Measurements from ENCODE around the gene A4GALT. TPM values are rescaled to one million over a fixed set of nuclear protein-coding genes. Genes with fewer than 3 reads are reported as not detected.

A4GALT gene
- total and polyA plus RNA-seq, 2 of the 13 experiments (the other 11 are each of a cell fraction or from before 2014, with no cell fraction given): 0.09 to 1.1 TPM

DNA sequence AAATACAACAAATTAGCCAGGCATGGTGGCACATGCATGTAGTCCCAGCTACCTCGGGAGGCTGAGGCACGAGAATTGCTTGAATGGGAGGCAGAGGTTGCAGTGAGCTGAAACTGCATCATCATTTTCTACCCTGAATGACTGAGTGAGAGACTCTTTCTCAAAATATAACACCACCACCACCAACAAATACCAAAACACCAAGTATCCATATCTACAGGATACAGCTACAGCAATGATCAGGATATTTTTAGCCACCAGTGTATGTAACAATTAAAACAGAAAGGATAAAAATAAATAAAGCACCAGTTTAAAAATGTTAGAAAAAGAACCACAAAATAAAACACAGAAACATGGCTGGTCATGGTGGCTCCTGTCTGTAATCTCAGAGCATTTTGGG is 13.2 kb downstream of the A4GALT start:
- H3K4me1 ChIP-seq (ENCODE audit: insufficient read depth, low read length): peaks cover 17% of the 10 kb centered on the region
- no TSS peak for BruUV-seq (replicated peaks)
- 47% methylated on average over 2 of the region's 2 CpGs for WGBS (ENCODE audit: low lambda C conversion rate)
- ATAC-seq (no peak), DNase-seq (ENCODE audit: low spot score) (no peak), FAIRE-seq (no peak)
- POLR2A ChIA-PET: no interaction called here
- H3K36me3 ChIP-seq (replicated peaks in 1 of 2; ENCODE audit: control insufficient read depth in 1 of 2, insufficient read depth in 2 of 2, low read length in 2 of 2): no peaks in the 10 kb centered on the region
- in situ Hi-C loops (cut with HindIII; ENCODE audit: extremely low pct_ligation_motif_present, low pct_unique_long_range_greater_than_20kb) (no loop called here), intact Hi-C loops (cut with micrococcal nuclease; ENCODE audit: unreplicated experiment) (no loop called here)
- H3K9me3 ChIP-seq (ENCODE audit: low read length): no peaks in the 10 kb centered on the region
- no peak overlapping the region for H3K4me3 ChIP-seq (replicated peaks in 1 of 3; ENCODE audit: insufficient read depth in 1 of 3, low read depth in 2 of 3, low read length in 3 of 3)
- TF ChIP-seq MYC (CRISPR knock-in tag; IDR thresholded peaks at IDR 0.05; ENCODE audit: borderline replicate concordance) (no peak), ZNF629 (CRISPR knock-in tag; conservative IDR thresholded peaks at IDR 0.05) (no peak), ATF7-NPFF (CRISPR knock-in tag; IDR thresholded peaks at IDR 0.05; ENCODE audit: low read depth) (no peak)
- CTCF ChIA-PET (ENCODE audit: low intra/inter-chr PET ratio, low total read pairs): no interaction called here
- H3K9ac ChIP-seq (ENCODE audit: insufficient read depth, low read depth, low read length): no peak overlapping the region
- no peak overlapping the region for H3K27ac ChIP-seq (ENCODE audit: extremely low read length, insufficient read depth, low read length)
- H3K79me2 ChIP-seq (ENCODE audit: insufficient read depth, low read length): no peaks in the 10 kb centered on the region
- no peak overlapping the region for H2AFZ ChIP-seq (ENCODE audit: low read length)
- peaks cover 0 to 1% of the 10 kb centered on the region in 2 experiments; a peak in 2 of 5 replicates for H3K27me3 ChIP-seq (ENCODE audit: control insufficient read depth in 1 of 2, insufficient read depth in 2 of 2, low read length in 2 of 2)
- no peak overlapping the region for H3K4me2 ChIP-seq (ENCODE audit: low read depth, low read length)
- no peaks in the 10 kb centered on the region for H4K20me1 ChIP-seq (ENCODE audit: insufficient read depth, low read length)

DNA sequence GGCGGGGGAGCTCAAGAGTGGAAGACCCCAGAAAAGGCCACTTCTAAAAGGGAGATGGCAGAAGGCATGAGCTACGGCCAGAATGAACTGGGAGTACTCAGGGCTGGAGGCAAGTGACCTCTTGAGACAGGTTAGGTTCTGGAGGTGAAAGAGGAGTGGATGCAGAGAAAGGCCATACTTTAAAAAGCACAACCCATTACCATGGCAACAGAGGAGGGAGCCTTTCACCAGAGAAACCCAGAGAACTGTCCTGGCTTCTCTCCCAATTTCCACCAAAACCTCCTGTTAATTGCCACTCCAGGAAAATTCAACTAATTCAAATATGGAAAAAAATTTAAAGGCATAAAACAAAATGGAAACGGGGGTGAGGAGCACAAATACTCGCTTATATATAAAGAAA is 15.8 kb downstream of the A4GALT start:
- Histone ChIP-seq H3K9me3 (ENCODE audit: low read length) (no peaks in the 10 kb centered on the region), H3K79me2 (ENCODE audit: insufficient read depth, low read length) (no peaks in the 10 kb centered on the region), H3K4me3 (replicated peaks in 1 of 3; ENCODE audit: insufficient read depth in 1 of 3, low read depth in 2 of 3, low read length in 3 of 3) (no peak overlapping the region), H2AFZ (ENCODE audit: low read length) (no peak overlapping the region), H3K9ac (ENCODE audit: insufficient read depth, low read depth, low read length) (no peak overlapping the region), H3K4me2 (ENCODE audit: low read depth, low read length) (no peak overlapping the region), H3K4me1 (ENCODE audit: insufficient read depth, low read length) (no peaks in the 10 kb centered on the region), H3K27me3 (ENCODE audit: control insufficient read depth in 1 of 2, insufficient read depth in 2 of 2, low read length in 2 of 2) (peaks cover 6 to 12% of the 10 kb centered on the region in 2 experiments; a peak in 3 of 5 replicates), H3K36me3 (replicated peaks in 1 of 2; ENCODE audit: control insufficient read depth in 1 of 2, insufficient read depth in 2 of 2, low read length in 2 of 2) (no peaks in the 10 kb centered on the region), H3K27ac (ENCODE audit: extremely low read length, insufficient read depth, low read length) (no peak overlapping the region), H4K20me1 (ENCODE audit: insufficient read depth, low read length) (no peaks in the 10 kb centered on the region)
- in situ Hi-C loops (cut with HindIII; ENCODE audit: extremely low pct_ligation_motif_present, low pct_unique_long_range_greater_than_20kb) (no loop called here), intact Hi-C loops (cut with micrococcal nuclease; ENCODE audit: unreplicated experiment) (no loop called here)
- no peak for DNase-seq (ENCODE audit: low spot score)
- no peak for ATAC-seq
- FAIRE-seq: no peak
- ChIA-PET CTCF (ENCODE audit: low intra/inter-chr PET ratio, low total read pairs) (no interaction called here), POLR2A (no interaction called here)
- BruUV-seq (replicated peaks): no TSS peak
- WGBS (ENCODE audit: low lambda C conversion rate): 44% methylated on average over 4 of the region's 4 CpGs
- TF ChIP-seq GATAD2A (CRISPR knock-in tag; IDR thresholded peaks at IDR 0.05): no peak
- TF ChIP-seq IRF2 (CRISPR knock-in tag; IDR thresholded peaks at IDR 0.05): no peak
- no peak for TF ChIP-seq NAIF1 (CRISPR knock-in tag; IDR thresholded peaks at IDR 0.05; ENCODE audit: borderline replicate concordance)
- TF ChIP-seq ZNF652 (CRISPR knock-in tag; IDR thresholded peaks at IDR 0.05; ENCODE audit: borderline replicate concordance, low read depth): no peak
- TF ChIP-seq, protein P1, sequence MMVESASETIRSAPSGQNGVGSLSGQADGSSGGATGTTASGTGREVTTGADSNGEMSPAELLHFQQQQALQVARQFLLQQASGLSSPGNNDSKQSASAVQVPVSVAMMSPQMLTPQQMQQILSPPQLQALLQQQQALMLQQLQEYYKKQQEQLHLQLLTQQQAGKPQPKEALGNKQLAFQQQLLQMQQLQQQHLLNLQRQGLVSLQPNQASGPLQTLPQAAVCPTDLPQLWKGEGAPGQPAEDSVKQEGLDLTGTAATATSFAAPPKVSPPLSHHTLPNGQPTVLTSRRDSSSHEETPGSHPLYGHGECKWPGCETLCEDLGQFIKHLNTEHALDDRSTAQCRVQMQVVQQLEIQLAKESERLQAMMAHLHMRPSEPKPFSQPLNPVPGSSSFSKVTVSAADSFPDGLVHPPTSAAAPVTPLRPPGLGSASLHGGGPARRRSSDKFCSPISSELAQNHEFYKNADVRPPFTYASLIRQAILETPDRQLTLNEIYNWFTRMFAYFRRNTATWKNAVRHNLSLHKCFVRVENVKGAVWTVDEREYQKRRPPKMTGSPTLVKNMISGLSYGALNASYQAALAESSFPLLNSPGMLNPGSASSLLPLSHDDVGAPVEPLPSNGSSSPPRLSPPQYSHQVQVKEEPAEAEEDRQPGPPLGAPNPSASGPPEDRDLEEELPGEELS (CRISPR knock-in tag; IDR thresholded peaks at IDR 0.05): no peak
- TF ChIP-seq, protein P2, sequence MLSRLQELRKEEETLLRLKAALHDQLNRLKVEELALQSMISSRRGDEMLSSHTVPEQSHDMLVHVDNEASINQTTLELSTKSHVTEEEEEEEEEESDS (CRISPR knock-in tag; IDR thresholded peaks at IDR 0.05; ENCODE audit: borderline replicate concordance): no peak
- TF ChIP-seq, protein P3, sequence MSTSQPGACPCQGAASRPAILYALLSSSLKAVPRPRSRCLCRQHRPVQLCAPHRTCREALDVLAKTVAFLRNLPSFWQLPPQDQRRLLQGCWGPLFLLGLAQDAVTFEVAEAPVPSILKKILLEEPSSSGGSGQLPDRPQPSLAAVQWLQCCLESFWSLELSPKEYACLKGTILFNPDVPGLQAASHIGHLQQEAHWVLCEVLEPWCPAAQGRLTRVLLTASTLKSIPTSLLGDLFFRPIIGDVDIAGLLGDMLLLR (CRISPR knock-in tag; IDR thresholded peaks at IDR 0.05): no peak
- TF ChIP-seq ZNF782 (CRISPR knock-in tag; IDR thresholded peaks at IDR 0.05; ENCODE audit: borderline replicate concordance): no peak
- TF ChIP-seq, protein P4, sequence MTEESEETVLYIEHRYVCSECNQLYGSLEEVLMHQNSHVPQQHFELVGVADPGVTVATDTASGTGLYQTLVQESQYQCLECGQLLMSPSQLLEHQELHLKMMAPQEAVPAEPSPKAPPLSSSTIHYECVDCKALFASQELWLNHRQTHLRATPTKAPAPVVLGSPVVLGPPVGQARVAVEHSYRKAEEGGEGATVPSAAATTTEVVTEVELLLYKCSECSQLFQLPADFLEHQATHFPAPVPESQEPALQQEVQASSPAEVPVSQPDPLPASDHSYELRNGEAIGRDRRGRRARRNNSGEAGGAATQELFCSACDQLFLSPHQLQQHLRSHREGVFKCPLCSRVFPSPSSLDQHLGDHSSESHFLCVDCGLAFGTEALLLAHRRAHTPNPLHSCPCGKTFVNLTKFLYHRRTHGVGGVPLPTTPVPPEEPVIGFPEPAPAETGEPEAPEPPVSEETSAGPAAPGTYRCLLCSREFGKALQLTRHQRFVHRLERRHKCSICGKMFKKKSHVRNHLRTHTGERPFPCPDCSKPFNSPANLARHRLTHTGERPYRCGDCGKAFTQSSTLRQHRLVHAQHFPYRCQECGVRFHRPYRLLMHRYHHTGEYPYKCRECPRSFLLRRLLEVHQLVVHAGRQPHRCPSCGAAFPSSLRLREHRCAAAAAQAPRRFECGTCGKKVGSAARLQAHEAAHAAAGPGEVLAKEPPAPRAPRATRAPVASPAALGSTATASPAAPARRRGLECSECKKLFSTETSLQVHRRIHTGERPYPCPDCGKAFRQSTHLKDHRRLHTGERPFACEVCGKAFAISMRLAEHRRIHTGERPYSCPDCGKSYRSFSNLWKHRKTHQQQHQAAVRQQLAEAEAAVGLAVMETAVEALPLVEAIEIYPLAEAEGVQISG (CRISPR knock-in tag; IDR thresholded peaks at IDR 0.05): no peak
- TF ChIP-seq SP4 (CRISPR knock-in tag; IDR thresholded peaks at IDR 0.05): no peak
- no peak for TF ChIP-seq ZNF768 (CRISPR knock-in tag; IDR thresholded peaks at IDR 0.05)
- TF ChIP-seq MTA1 (CRISPR knock-in tag; IDR thresholded peaks at IDR 0.05; ENCODE audit: borderline replicate concordance): no peak

Measured in HepG2 (cell line).